IMR-90 (cell line): ENCODE results near the gene CABCOCO1.

ENCODE experiments used
- BHLHE40 ChIP-seq: fragments of 150-350 bp; IDR thresholded peaks from 2 replicates; pipeline ENCODE4 v1.6.1; 2016; ENCODE audit warnings: mild to moderate bottlenecking, low read depth, low read length
- CEBPB ChIP-seq: IDR thresholded peaks from 2 replicates; pipeline ENCODE4 v1.6.1; 2012; ENCODE audit warnings: low read depth, low read length, improper control_type of control experiment
- ELK1 ChIP-seq: fragments of 150-350 bp; IDR thresholded peaks from 2 replicates; pipeline ENCODE4 v1.6.1; 2016; ENCODE audit warnings: low read depth, mild to moderate bottlenecking, low read length, moderate library complexity, borderline replicate concordance
- MAZ ChIP-seq: IDR thresholded peaks from 2 replicates; pipeline ENCODE4 v1.6.1; 2012; ENCODE audit warnings: low read depth, mild to moderate bottlenecking, low read length, improper control_type of control experiment, moderate library complexity, borderline replicate concordance
- MXI1 ChIP-seq: IDR thresholded peaks from 2 replicates; pipeline ENCODE4 v1.6.1; 2012; ENCODE audit warnings: low read depth, mild to moderate bottlenecking, low read length, moderate library complexity, borderline replicate concordance
- NFE2L2 ChIP-seq: fragments of 150-350 bp; IDR thresholded peaks from 2 replicates; pipeline ENCODE4 v1.6.1; 2016; ENCODE audit warnings: low read depth, mild to moderate bottlenecking, low read length
- POLR2A ChIP-seq: IDR thresholded peaks from 2 replicates; pipeline ENCODE4 v1.6.1; 2012; ENCODE audit warnings: mild to moderate bottlenecking, low read depth, low read length
- SMC3 ChIP-seq: fragments of 150-350 bp; IDR thresholded peaks from 2 replicates; pipeline ENCODE4 v1.6.1; 2016; ENCODE audit warnings: low read depth, mild to moderate bottlenecking, antibody characterized with exemption, low read length, moderate library complexity
- TF ChIP-seq, protein P1 (sequence below): conservative IDR thresholded peaks from 2 replicates; pipeline ENCODE4 v1.5.1; 2012; ENCODE audit warnings: mild to moderate bottlenecking, low read depth, low read length, improper control_type of control experiment

DNA sequence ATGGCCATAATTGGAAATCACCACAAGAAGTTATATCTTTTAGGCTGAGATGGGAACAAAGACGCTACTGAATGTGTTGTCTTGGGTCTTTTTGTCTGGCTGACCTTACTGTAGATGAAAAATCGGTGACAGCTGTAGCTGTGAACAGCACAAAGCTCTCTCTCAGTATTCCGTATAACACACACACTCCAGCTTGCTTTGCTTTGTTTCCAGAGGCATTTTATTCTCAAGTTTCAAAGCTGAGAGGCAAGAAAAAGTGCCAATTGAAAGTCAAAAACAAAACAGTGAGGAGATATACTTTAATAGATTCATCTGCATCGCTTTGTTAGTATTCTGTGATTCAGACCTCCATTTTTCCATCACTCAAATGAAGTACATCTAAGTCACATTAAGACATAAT is 39.6 kb upstream of the CABCOCO1 start:
- TF ChIP-seq, protein P1, sequence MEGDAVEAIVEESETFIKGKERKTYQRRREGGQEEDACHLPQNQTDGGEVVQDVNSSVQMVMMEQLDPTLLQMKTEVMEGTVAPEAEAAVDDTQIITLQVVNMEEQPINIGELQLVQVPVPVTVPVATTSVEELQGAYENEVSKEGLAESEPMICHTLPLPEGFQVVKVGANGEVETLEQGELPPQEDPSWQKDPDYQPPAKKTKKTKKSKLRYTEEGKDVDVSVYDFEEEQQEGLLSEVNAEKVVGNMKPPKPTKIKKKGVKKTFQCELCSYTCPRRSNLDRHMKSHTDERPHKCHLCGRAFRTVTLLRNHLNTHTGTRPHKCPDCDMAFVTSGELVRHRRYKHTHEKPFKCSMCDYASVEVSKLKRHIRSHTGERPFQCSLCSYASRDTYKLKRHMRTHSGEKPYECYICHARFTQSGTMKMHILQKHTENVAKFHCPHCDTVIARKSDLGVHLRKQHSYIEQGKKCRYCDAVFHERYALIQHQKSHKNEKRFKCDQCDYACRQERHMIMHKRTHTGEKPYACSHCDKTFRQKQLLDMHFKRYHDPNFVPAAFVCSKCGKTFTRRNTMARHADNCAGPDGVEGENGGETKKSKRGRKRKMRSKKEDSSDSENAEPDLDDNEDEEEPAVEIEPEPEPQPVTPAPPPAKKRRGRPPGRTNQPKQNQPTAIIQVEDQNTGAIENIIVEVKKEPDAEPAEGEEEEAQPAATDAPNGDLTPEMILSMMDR: no peak
- TF ChIP-seq POLR2A (no peak), BHLHE40 (no peak), MAZ (no peak), SMC3 (no peak), NFE2L2 (no peak), ELK1 (no peak), CEBPB (no peak), MXI1 (no peak)
